Measurements from ENCODE around the gene PLCH2. TPM values are rescaled to one million over a fixed set of nuclear protein-coding genes. Genes with fewer than 3 reads are reported as not detected.

The PLCH2 gene
- total RNA-seq, 4 donors from 2014 or later: 0.29 to 2.2 (median 0.76) TPM

DNA sequence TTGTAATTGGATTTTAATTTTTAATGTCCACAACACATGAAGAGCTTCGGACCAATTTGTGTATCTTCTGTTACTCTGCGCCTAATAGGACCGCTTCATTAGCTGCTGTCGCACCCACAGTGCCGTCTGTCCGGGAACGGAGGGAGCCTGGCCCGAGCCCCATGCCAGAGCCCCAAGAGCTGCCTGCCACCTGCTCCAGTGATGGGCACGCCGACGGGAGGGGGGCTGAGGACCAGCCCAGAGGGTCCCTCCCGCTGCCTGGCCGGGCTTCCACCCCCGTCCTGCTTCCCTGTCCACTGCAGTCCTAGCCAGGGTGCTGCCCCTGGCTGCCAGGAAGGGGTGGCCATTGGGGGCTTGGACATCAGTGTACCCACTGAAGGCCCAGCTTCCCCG lies 30.3 kb upstream of the PLCH2 start:
- H3K9me3 ChIP-seq: no peaks in the 10 kb centered on the region
- H3K36me3 ChIP-seq: no peaks in the 10 kb centered on the region
- WGBS, 2 donors: 91 to 93% methylated on average over 9 to 13 of the region's 15 CpGs
- H3K27me3 ChIP-seq: peaks cover 5% of the 10 kb centered on the region
- TF ChIP-seq POLR2A (IDR thresholded peaks at IDR 0.05): no peak
- TF ChIP-seq, protein P1, sequence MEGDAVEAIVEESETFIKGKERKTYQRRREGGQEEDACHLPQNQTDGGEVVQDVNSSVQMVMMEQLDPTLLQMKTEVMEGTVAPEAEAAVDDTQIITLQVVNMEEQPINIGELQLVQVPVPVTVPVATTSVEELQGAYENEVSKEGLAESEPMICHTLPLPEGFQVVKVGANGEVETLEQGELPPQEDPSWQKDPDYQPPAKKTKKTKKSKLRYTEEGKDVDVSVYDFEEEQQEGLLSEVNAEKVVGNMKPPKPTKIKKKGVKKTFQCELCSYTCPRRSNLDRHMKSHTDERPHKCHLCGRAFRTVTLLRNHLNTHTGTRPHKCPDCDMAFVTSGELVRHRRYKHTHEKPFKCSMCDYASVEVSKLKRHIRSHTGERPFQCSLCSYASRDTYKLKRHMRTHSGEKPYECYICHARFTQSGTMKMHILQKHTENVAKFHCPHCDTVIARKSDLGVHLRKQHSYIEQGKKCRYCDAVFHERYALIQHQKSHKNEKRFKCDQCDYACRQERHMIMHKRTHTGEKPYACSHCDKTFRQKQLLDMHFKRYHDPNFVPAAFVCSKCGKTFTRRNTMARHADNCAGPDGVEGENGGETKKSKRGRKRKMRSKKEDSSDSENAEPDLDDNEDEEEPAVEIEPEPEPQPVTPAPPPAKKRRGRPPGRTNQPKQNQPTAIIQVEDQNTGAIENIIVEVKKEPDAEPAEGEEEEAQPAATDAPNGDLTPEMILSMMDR (IDR thresholded peaks at IDR 0.05): no peak
- intact Hi-C loops (cut with DNase I): no loop called here
- DNase-seq: no peak
- no peak overlapping the region for H3K27ac ChIP-seq
- H3K4me1 ChIP-seq: no peaks in the 10 kb centered on the region
- no peak overlapping the region for H3K4me3 ChIP-seq (replicated peaks in 1 of 3)

DNA sequence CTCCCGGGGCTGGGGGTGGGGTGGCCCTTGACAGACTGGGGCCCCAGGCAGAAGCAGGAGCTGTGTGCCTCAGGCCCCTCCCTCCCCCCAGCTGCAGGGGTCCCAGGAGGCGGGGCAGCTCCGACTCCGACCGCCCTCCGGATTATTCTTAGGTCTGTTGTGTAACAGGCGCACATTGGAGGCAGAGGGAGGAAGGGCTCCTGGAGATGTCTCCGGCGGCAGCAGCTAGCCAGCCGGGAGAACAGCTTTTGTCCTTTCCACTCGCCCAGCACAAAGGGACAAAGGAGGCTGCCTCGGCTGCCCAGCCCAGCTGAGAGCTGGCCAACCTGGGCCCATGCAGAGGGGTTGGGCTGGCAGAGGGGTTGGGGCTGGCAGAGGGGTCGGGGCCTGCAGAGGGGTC lies 29.7 kb upstream of the PLCH2 start:
- no peak for DNase-seq
- Histone ChIP-seq H3K36me3 (no peaks in the 10 kb centered on the region), H3K4me1 (no peaks in the 10 kb centered on the region), H3K9me3 (no peaks in the 10 kb centered on the region), H3K27ac (no peak overlapping the region), H3K27me3 (peaks cover 5% of the 10 kb centered on the region), H3K4me3 (replicated peaks in 1 of 3) (no peak overlapping the region)
- TF ChIP-seq, protein P1 (IDR thresholded peaks at IDR 0.05): no peak
- 48 to 50% methylated on average over 6 to 11 of the region's 13 CpGs for WGBS, 2 donors
- intact Hi-C loops (cut with DNase I): no loop called here

DNA sequence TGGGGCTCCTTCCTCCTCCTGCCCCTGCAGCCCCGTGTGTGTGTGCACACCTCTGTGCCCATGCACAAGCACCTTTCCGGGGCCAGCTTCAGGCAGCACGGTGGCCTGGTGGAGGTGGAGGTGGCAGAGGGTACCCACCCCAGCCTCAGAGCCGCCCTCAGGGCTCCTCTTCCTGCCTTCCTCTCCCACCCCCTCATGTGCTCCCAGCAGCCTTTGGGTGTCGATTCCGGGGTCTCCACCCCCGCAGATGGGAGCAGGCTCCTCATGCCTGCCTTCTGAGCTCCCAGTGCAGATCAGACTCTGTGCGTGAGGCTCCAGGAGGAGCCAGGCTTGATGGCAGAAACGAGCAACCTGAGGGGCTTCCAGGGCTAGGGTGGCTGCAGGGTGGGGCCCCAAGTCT lies 29.2 kb upstream of the PLCH2 start:
- 42 to 53% methylated on average over 6 of the region's 9 CpGs for WGBS, 2 donors
- peaks cover 5% of the 10 kb centered on the region for H3K27me3 ChIP-seq
- no peak overlapping the region for H3K4me3 ChIP-seq (replicated peaks in 1 of 3)
- DNase-seq: no peak
- H3K27ac ChIP-seq: no peak overlapping the region
- H3K4me1 ChIP-seq: peaks cover 0 to 1% of the 10 kb centered on the region in 2 donors
- intact Hi-C loops (cut with DNase I): no loop called here
- TF ChIP-seq, protein P1 (IDR thresholded peaks at IDR 0.05): no peak
- TF ChIP-seq POLR2A (IDR thresholded peaks at IDR 0.05): no peak
- H3K9me3 ChIP-seq: no peaks in the 10 kb centered on the region
- H3K36me3 ChIP-seq: no peaks in the 10 kb centered on the region

DNA sequence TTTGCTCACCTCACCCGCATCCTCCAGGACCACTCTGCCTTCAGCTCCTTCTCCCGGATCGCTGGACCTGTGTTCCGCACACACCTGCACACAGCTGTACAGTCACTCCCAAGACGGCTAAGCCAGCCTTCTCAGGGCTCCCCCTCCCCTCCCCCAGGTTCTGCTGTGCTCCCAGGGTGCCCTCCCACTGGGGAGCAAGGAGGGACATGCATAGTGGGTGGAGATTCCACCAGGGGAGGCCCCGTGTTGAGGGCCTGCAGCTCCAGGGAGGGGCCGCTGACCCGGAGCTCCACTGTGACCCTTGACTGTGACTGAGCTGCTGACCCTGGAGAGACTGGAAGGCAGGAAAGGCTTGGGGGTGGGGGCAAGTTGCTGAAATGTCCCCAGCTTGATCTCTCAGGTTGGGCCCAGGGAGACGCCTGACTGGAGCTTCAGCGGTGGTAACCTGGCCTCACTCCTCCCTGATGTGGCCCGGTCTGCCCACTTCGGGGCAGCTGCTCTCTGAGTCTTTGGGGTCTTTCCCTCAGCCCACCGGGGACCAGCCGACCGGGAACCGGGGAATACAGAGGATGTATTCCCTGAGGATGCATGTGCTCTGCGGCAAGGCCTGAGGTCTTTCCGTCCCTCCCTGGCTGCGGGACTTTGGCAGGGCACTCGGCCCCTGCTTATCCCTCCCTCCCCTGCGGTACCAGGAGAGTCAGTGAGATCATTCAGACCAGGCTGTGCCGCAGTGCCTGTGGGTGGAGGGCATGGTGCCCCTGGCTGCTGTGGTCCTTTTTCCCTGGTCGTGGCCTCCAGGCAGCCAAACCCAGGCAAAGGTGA lies 28.6 kb upstream of the PLCH2 start:
- TF ChIP-seq, protein P1 (IDR thresholded peaks at IDR 0.05): no peak
- no peak for TF ChIP-seq POLR2A (IDR thresholded peaks at IDR 0.05)
- peaks cover 5% of the 10 kb centered on the region for H3K27me3 ChIP-seq
- peaks cover 0 to 7% of the 10 kb centered on the region in 2 donors for H3K4me1 ChIP-seq
- H3K9me3 ChIP-seq: no peaks in the 10 kb centered on the region
- H3K27ac ChIP-seq: no peak overlapping the region
- H3K4me3 ChIP-seq (replicated peaks in 1 of 3): no peak overlapping the region
- intact Hi-C loops (cut with DNase I): no loop called here
- H3K36me3 ChIP-seq: no peaks in the 10 kb centered on the region
- no peak for DNase-seq
- 78 to 80% methylated on average over 14 to 18 of the region's 23 CpGs for WGBS, 2 donors

DNA sequence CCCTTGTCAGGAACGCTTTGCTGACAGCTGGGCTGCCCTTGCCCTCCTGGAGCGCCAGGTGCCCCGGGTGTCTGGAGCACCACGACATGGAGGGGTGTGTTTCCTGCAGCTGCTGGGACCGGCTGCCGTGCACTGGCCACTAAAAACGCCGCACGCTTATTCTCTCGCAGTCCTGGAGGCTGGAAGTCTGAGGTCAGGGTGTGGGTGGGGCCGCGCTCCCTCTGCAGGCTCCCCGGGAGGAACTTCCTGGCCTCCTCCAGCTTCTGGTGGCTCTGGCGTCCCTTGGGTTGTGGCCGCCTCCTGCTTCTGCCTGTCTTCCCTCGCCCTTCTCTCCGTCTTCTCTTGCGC lies 28.0 kb upstream of the PLCH2 start:
- Histone ChIP-seq H3K36me3 (no peaks in the 10 kb centered on the region), H3K4me3 (replicated peaks in 1 of 3) (no peak overlapping the region), H3K4me1 (peaks cover 0 to 8% of the 10 kb centered on the region in 2 donors), H3K27me3 (peaks cover 2% of the 10 kb centered on the region), H3K27ac (no peak overlapping the region), H3K9me3 (no peaks in the 10 kb centered on the region)
- intact Hi-C loops (cut with DNase I): no loop called here
- 75 to 85% methylated on average over 9 to 11 of the region's 18 CpGs for WGBS, 2 donors
- no peak for TF ChIP-seq POLR2A (IDR thresholded peaks at IDR 0.05)
- TF ChIP-seq, protein P1 (IDR thresholded peaks at IDR 0.05): no peak
- DNase-seq: no peak
